GM10266 (cell line): Measurements from ENCODE around the gene CYP4F22.

Experiments used
- DNase-seq: peaks from one replicate; pipeline ENCODE4 v3.0.0; 2012; ENCODE audit errors: extremely low spot score
- CTCF ChIP-seq: IDR thresholded peaks from 2 replicates; pipeline ENCODE4 v1.5.1; 2012; ENCODE audit warnings: mild to moderate bottlenecking, low read depth; ENCODE audit not compliant: control insufficient read depth, insufficient read depth; ENCODE audit errors: missing control alignments

The CYP4F22 gene

DNA sequence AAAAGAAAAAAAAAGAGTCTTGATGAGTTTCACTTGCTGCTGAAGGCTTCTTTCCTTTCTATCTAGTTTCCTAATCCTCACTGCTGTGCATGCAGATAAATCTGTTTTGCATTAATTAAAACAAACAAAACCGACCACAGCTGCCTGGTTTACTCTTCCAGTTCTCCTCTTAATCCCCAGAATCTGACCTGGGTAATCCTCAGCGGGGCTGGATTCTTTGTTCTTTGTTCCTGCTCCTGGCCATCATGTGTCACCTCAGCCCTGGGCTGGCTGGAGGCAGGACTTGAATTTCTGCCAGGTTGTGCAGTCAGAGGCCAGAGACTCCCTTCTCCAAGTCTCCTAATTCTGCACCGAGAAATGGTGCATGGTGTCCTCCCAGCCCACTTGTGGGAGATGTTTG lies 54.5 kb downstream of the CYP4F22 start:
- no peak for DNase-seq

GRCh38 chr19:15563325-15563794 lies 55.0 kb downstream of the CYP4F22 start:
- DNase-seq = no peak
- no peak for TF ChIP-seq CTCF

More for the DNA sequence above, 54.5 kb downstream of the CYP4F22 start:
- TF ChIP-seq CTCF = no peak

DNA sequence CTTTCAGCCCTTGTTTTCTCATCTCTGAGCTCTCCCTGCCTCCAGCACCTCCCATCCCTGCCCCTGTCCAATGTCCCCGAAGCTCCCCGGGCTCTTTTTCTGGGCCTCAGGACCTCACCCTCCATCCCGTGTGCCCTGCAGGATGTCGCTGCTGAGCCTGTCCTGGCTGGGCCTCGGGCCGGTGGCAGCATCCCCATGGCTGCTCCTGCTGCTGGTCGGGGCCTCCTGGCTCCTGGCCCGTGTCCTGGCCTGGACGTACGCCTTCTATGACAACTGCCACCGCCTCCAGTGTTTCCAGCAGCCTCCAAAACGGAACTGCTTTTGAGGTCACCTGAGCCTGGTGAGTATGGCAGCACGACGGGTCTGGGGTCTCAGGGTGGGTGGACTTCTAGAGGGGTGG lies 55.6 kb downstream of the CYP4F22 start:
- TF ChIP-seq CTCF = no peak
- no peak for DNase-seq

DNA sequence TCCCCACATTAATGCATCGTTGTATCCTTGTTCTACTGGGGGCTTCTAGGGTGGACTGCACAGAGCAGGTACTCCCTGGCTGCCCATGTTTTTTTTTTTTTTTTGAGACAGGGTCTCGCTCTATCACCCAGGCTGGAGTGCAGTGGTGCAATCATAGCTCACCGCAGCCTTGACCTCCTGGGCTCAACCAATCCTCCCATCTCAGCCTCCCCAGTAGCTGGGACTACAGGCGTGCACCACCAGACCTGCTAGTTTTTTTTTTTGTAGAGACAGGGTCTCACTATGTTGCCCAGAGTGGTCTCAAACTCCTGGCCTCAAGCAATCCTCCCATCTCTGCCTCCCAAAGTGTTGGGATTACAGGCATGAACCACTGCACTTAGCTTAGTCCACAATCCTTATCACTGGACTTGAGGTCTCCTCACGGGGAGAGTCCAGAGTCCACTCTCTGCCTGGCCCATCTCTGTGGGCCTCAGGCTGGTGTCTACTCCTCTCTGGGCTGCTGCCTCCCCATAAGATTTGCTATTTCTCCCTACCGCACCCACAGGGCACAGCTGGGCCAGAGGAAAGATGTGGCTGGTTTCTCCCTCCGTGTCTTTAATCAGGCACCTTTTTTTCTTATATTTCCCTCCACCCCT lies 56.3 kb downstream of the CYP4F22 start:
- DNase-seq = no peak
- no peak for TF ChIP-seq CTCF

GRCh38 chr19:15570420-15570819 lies 62.1 kb downstream of the CYP4F22 start:
- DNase-seq = no peak
- TF ChIP-seq CTCF = no peak

GRCh38 chr19:15575406-15575805 lies 67.1 kb downstream of the CYP4F22 start:
- TF ChIP-seq CTCF = no peak

GRCh38 chr19:15576526-15577156 lies 68.3 kb downstream of the CYP4F22 start:
- DNase-seq = no peak
- TF ChIP-seq CTCF = no peak

More at GRCh38 chr19:15575406-15575805, 67.1 kb downstream of the CYP4F22 start:
- DNase-seq = no peak
